Endodermal cell (in vitro differentiated cells): ENCODE results near the gene SSC4D. TPM values are rescaled to one million over a fixed set of nuclear protein-coding genes. Genes with fewer than 3 reads are reported as not detected.
"Not testable (repeated sequence)": the region's sequence is repeated elsewhere in the genome, so short reads cannot be mapped to it uniquely, and the experiment has no call there.

Source experiments
- DNase-seq: peaks from one replicate; pipeline ENCODE4 v3.0.0-alpha.2; 2017
- H3K27ac ChIP-seq: 2 replicates; pipeline ENCODE4 v1.5.1; 2013; ENCODE audit warnings: mild to moderate bottlenecking, low read depth, low read length, moderate library complexity
- H3K27me3 ChIP-seq: 2 replicates; pipeline ENCODE4 v1.6.1; 2013; ENCODE audit warnings: mild to moderate bottlenecking, low read length, moderate library complexity; ENCODE audit not compliant: insufficient read depth, control insufficient read depth, poor library complexity, severe bottlenecking
- H3K36me3 ChIP-seq: 2 replicates; pipeline ENCODE4 v1.7.0; 2013; ENCODE audit warnings: mild to moderate bottlenecking, low read length, moderate library complexity; ENCODE audit not compliant: control insufficient read depth, insufficient read depth
- H3K4me1 ChIP-seq: one replicate; pipeline ENCODE4 v1.7.0; 2013; ENCODE audit warnings: low read length; ENCODE audit not compliant: control insufficient read depth, insufficient read depth
- H3K4me3 ChIP-seq: 2 replicates; pipeline ENCODE4 v1.5.1; 2013; ENCODE audit warnings: mild to moderate bottlenecking, low read length, moderate library complexity
- H3K9ac ChIP-seq: 2 replicates; pipeline ENCODE4 v1.6.1; 2013; ENCODE audit warnings: mild to moderate bottlenecking, low read length, moderate library complexity; ENCODE audit not compliant: poor library complexity, severe bottlenecking; ENCODE audit errors: extremely low read depth
- H3K9me3 ChIP-seq: 2 replicates; pipeline ENCODE4 v1.6.1; 2013; ENCODE audit warnings: mild to moderate bottlenecking, low read length, moderate library complexity; ENCODE audit not compliant: control insufficient read depth
- H3K27ac Mint-ChIP-seq: 2 replicates; pipeline ENCODE4 v1.8.0; 2020; ENCODE audit warnings: mixed read lengths
- H3K27me3 Mint-ChIP-seq: 2 replicates; pipeline ENCODE4 v1.8.0; 2021; ENCODE audit warnings: mild to moderate bottlenecking, mixed read lengths; ENCODE audit not compliant: insufficient read depth
- H3K36me3 Mint-ChIP-seq: 2 replicates; pipeline ENCODE4 v1.8.0; 2020; ENCODE audit warnings: low read depth, mixed read lengths
- H3K4me1 Mint-ChIP-seq: 2 replicates; pipeline ENCODE4 v1.8.0; 2020; ENCODE audit warnings: mixed read lengths
- H3K4me3 Mint-ChIP-seq: 2 replicates; pipeline ENCODE4 v1.8.0; 2020; ENCODE audit warnings: mild to moderate bottlenecking, moderate library complexity, mixed read lengths
- H3K9me3 Mint-ChIP-seq: 2 replicates; pipeline ENCODE4 v1.8.0; 2020; ENCODE audit warnings: mild to moderate bottlenecking, mixed read lengths
- CTCF ChIP-seq: fragments of 200-600 bp; sonication (generic); conservative IDR thresholded peaks from 2 replicates; pipeline ENCODE4 v1.5.0; 2021; ENCODE audit warnings: antibody characterized with exemption, mild to moderate bottlenecking
- WGBS, 2 experiments: methylation state at CpG; one replicate each; pipeline versions ENCODE4 v1.1.5 to v1.1.7; 2013; ENCODE audit warnings: missing lambda C conversion rate in 2 of 2, mixed read lengths in 1 of 2; ENCODE audit not compliant: insufficient coverage in 1 of 2, insufficient read length in 1 of 2; 5-methylcytosine and 5-hydroxymethylcytosine counted together
- total RNA-seq, 2 donors: library from RNA; stranded (reverse); fragmentation: NEBNext Ultra II Directional in 1 of 2; extraction: Animal tissue kit (Norgen Biotek cat#: 25700) in 1 of 2; gene quantifications; 2 replicates in 1 of 2; 3 replicates in 1 of 2; pipeline ENCODE4 v1.2.1, GENCODE V29; 2021

Gene SSC4D
- total RNA-seq, 2 donors from 2014 or later, result 21.9 to 44.5 TPM

GRCh38 chr7:76441792-76442191 lies 32.3 kb upstream of the SSC4D start:
- not testable (repeated sequence) for H3K4me1 ChIP-seq, H3K27me3 Mint-ChIP-seq, DNase-seq, H3K4me3 ChIP-seq, H3K4me1 Mint-ChIP-seq, H3K36me3 Mint-ChIP-seq, H3K9me3 ChIP-seq, H3K27ac Mint-ChIP-seq, H3K9me3 Mint-ChIP-seq, H3K27me3 ChIP-seq, H3K27ac ChIP-seq, H3K36me3 ChIP-seq, H3K4me3 Mint-ChIP-seq, H3K9ac ChIP-seq
- WGBS, 2 experiments, result no CpG with 5 or more reads among the region's 10 CpGs

- H3K4me3 ChIP-seq, H3K9me3 Mint-ChIP-seq, H3K27me3 ChIP-seq, H3K4me3 Mint-ChIP-seq, H3K36me3 Mint-ChIP-seq, H3K27ac ChIP-seq, H3K9ac ChIP-seq, DNase-seq, H3K4me1 Mint-ChIP-seq, H3K27me3 Mint-ChIP-seq, H3K27ac Mint-ChIP-seq, H3K9me3 ChIP-seq, H3K4me1 ChIP-seq, H3K36me3 ChIP-seq: not testable (repeated sequence)
- 86 to 89% methylated on average over 3 to 4 of the region's 4 CpGs for WGBS, 2 experiments
Measured at GRCh38 chr7:76440404-76440803, 30.9 kb upstream of the SSC4D start.

GRCh38 chr7:76439120-76439888 lies 29.8 kb upstream of the SSC4D start:
- not testable (repeated sequence) for H3K36me3 ChIP-seq, DNase-seq, H3K27ac Mint-ChIP-seq, H3K4me1 ChIP-seq, H3K4me1 Mint-ChIP-seq, H3K9me3 Mint-ChIP-seq, H3K27me3 ChIP-seq, H3K4me3 Mint-ChIP-seq, H3K9ac ChIP-seq, H3K9me3 ChIP-seq, H3K36me3 Mint-ChIP-seq, H3K4me3 ChIP-seq, H3K27me3 Mint-ChIP-seq, H3K27ac ChIP-seq
- 88% methylated on average over 1 of the region's 7 CpGs; no CpG with 5 or more reads in 1 of the 2 experiments for WGBS, 2 experiments

- H3K36me3 Mint-ChIP-seq, H3K4me1 Mint-ChIP-seq, H3K4me1 ChIP-seq, H3K9ac ChIP-seq, H3K4me3 Mint-ChIP-seq, H3K9me3 Mint-ChIP-seq, H3K4me3 ChIP-seq, H3K27me3 Mint-ChIP-seq, H3K36me3 ChIP-seq, H3K27ac Mint-ChIP-seq, H3K9me3 ChIP-seq, H3K27me3 ChIP-seq, H3K27ac ChIP-seq: not testable (repeated sequence)
- DNase-seq, result peak; percentile 94
- peak; percentile 82 for TF ChIP-seq CTCF
- WGBS, 2 experiments, result 40% methylated on average over 1 of the region's 2 CpGs; no CpG with 5 or more reads in 1 of the 2 experiments
Measured at GRCh38 chr7:76437873-76438272, 28.4 kb upstream of the SSC4D start.
